ENCODE results near the gene HSPA2.
"Not testable (repeated sequence)": the region's sequence is repeated elsewhere in the genome, so short reads cannot be mapped to it uniquely, and the experiment has no call there.

The HSPA2 gene

GRCh38 chr14:64515053-64515452, 25.5 kb upstream of the HSPA2 start:
- no peak for DNase-seq (ENCODE audit: low read depth in 2 of 2)

DNA sequence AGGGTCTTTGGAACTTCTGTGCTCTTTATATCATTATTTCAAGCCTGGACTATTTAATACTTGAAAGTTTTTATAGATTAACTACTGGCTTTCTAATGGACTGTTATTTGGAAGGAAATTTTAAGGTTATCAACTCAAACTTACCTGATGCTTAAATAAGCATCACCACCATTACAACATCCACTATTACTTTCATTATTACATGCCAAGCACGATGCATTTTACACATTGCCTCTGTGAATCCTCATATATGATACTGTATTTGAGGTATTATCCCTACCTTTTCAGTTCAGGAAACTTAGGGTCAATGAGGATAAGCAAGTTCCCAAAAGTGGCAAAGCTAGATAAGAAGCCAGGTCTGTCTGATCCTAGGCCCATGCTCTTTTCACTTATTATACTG, 23.6 kb upstream of the HSPA2 start:
- no peak for DNase-seq (ENCODE audit: low read depth in 2 of 2)

GRCh38 chr14:64517667-64518066, 22.9 kb upstream of the HSPA2 start:
- not testable (repeated sequence) for DNase-seq (ENCODE audit: low read depth in 2 of 2)

DNA sequence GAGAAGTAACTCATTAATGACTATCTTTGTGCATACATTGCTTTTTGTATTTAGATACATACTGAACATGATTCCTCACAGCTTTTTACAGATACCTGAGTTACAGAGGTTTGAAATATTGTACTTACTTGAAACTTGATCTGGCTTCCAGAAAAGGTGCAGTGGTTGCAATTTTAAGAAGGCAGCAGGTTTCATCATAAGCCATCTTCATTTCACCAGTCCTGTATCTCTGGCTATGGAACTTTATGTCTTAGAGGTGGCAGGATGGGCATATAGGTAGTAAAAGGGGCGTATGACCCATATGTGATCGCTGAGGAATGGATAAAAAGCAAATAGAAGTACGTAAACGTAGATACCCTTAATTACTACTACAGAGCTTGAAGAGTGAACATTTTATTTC, 22.3 kb upstream of the HSPA2 start:
- DNase-seq (ENCODE audit: low read depth in 2 of 2): no peak

- DNase-seq (ENCODE audit: low read depth in 2 of 2): no peak
Measured at GRCh38 chr14:64520699-64521098, 19.8 kb upstream of the HSPA2 start.

DNA sequence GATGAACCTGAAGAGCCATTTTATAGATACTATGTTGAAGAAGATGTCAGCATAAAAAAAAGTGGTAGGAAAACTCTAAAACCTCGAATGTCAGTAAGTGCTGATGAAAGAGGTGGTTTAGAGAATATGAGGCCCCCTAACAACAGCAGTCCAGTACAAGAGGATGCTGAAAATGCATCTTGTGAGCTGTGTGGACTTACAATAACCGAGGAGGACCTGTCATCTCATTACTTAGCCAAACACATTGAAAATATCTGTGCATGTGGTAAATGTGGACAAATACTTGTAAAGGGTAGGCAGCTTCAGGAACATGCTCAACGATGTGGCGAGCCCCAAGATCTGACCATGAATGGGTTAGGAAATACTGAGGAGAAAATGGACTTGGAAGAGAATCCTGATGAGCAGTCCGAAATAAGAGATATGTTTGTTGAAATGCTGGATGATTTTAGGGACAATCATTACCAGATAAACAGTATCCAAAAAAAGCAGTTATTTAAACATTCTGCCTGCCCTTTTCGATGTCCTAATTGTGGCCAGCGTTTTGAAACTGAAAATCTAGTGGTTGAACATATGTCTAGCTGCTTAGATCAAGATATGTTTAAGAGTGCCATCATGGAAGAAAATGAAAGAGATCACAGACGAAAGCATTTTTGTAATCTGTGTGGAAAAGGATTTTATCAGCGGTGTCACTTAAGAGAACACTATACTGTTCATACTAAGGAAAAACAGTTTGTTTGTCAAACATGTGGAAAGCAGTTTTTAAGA, 17.8 kb upstream of the HSPA2 start:
- no peak for DNase-seq (ENCODE audit: low read depth in 2 of 2)

DNA sequence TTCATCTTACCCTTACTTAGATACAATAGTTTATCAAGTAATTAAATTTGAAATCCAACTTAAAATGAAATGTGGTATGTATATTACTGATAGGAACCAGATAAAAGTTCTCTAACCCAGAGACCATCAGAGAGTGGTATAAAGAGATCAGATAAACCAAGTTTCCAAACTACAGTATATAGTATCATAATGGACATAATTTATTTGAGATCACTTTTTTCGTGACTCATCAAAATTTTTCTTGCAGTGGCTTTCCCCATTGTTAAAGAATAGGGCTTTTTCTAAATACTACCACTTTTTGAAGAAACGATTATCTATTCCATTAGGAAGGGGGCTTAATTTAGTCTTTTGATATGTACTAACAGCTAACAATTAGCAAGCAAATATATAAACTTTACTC, 15.2 kb upstream of the HSPA2 start:
- no peak for DNase-seq (ENCODE audit: low read depth in 2 of 2)

- no peak for DNase-seq (ENCODE audit: low read depth in 2 of 2)
Measured at GRCh38 chr14:64531567-64531966, 9.0 kb upstream of the HSPA2 start.

DNA sequence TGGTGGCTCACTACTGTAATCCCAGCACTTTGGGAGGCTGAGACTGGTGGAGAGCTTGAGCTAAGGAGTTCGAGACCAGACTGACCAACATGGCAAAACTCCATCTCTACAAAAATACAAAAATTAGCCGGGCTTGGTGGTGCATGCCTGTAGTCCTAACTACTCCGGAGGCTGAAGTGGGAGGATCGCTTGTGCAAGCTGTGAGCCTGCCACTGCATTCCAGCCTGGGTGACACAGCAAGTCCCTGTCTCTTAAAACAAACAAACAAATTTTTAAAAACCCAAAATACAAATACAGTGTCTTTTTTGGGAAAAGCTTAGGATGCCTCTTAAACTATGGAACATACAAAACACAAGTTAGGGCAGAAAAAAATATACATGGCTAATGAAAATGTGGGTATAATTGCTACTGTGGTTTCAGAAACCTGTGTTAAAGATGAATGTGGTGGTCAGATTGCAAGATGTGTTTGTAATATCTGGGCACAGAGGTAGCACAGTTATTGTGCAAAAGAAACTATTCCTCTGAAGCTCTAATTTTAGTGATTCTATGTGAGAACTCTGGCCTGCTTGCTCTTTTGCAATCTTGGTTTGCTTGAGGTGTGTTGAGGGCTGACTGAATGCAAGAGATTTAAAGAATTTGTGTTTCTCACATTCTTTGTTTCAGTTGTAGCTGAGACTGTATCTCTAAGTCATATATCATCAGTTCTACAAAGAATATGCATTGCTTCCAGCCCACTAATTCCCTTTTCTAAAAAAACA, 3.9 kb upstream of the HSPA2 start:
- no peak for DNase-seq (ENCODE audit: low read depth in 2 of 2)

DNA sequence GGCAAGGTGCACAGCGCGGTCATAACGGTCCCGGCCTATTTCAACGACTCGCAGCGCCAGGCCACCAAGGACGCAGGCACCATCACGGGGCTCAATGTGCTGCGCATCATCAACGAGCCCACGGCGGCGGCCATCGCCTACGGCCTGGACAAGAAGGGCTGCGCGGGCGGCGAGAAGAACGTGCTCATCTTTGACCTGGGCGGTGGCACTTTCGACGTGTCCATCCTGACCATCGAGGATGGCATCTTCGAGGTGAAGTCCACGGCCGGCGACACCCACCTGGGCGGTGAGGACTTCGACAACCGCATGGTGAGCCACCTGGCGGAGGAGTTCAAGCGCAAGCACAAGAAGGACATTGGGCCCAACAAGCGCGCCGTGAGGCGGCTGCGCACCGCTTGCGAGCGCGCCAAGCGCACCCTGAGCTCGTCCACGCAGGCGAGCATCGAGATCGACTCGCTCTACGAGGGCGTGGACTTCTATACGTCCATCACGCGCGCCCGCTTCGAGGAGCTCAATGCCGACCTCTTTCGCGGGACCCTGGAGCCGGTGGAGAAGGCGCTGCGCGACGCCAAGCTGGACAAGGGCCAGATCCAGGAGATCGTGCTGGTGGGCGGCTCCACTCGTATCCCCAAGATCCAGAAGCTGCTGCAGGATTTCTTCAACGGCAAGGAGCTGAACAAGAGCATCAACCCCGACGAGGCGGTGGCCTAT, 875 bp downstream of the HSPA2 start:
- no peak for DNase-seq (ENCODE audit: low read depth in 2 of 2)

- no peak for DNase-seq (ENCODE audit: low read depth in 2 of 2)
Measured at GRCh38 chr14:64541972-64542835, 1.7 kb downstream of the HSPA2 start.

DNA sequence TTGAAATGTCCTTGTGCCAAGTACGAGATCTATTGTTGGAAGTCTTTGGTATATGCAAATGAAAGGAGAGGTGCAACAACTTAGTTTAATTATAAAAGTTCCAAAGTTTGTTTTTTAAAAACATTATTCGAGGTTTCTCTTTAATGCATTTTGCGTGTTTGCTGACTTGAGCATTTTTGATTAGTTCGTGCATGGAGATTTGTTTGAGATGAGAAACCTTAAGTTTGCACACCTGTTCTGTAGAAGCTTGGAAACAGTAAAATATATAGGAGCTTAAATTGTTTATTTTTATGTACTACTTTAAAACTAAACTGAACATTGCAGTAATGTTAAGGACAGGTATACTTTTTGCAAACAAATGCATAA, 2.3 kb downstream of the HSPA2 start:
- no peak for DNase-seq (ENCODE audit: low read depth in 2 of 2)

DNA sequence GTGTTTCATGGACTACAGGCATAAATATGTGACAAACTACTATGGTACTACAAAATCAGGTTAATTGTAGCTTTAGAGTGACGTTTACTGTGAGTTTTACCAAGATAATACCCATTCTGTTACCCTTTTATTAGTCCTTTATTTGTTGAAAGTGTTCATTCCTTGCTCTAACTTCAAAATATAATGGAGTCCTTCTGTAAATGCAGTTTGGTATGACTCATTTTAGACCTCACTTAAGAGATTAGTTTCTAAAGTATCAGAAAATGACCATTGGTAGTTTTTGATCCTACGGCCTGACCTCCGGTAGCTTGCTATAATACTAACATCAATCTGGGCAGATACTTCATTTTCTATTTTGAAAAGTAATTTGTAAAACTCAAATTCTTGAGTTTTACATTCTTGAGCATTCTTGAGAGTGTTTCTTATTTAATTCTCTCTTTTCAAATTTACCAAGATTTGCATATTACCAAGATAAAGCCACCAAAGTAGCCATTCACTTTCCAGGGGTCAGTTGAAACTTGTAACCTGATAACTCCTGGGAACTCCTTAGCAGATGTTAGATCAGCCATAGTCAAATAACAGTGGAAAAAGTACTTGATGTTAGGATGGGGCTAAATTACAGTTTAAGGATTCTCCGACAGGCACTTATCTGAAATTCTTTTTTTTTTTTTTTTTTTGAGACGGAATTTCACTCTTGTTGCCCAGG, 4.2 kb downstream of the HSPA2 start:
- DNase-seq (ENCODE audit: low read depth in 2 of 2): no peak

GRCh38 chr14:64549016-64549415, 8.5 kb downstream of the HSPA2 start:
- no peak for DNase-seq (ENCODE audit: low read depth in 2 of 2)

DNA sequence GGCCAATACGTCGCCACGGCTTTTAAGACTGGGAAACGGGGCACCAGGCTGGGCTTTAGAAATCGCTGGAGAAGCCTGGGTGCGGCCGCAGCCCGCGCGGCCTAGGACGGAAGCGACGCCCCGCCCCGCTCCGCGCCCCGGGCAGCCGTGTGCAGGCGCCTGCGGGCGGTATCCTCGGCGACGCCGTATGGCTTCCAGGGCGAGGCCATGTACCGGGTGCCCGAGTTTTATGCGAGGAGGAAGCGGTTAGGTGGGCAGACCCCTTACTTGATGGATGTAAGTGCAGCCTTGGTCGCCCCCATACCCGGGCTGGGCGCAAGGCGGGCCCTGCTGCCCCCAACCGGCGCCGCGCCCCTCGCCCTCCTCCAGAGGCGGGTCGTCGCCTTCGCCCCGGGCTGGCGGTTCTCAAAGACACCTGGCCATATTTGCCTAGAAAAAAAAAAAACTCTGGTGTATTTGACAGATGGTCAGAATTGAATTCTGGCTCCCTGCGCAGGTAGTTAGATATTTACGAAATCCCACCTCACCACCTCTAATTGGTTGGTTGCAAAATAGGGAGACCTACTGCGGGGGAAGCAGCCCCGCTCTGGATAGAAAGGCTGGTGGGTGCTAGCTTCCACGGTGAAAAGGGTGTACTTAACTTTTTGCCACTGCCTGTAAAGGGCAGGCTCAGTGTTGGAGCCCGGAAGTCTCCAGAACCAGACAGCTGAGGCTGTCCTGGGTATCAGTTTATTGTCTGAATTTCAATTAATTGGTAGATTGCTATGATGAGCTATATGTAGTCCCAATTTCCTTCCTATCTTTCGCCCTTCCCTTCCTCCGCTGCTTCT, 9.5 kb downstream of the HSPA2 start, which contains the start of gene PPP1R36:
TSS of gene PPP1R36 (plus strand) at position 171 of the 830 bp plus-strand sequence. CDS start at position 208, 37 bp downstream.
- DNase-seq (ENCODE audit: low read depth in 2 of 2): no peak

GRCh38 chr14:64550621-64551333, 10.2 kb downstream of the HSPA2 start:
- no peak for DNase-seq (ENCODE audit: low read depth in 2 of 2)

GRCh38 chr14:64554556-64554955, 14.0 kb downstream of the HSPA2 start:
- no peak for DNase-seq (ENCODE audit: low read depth in 2 of 2)

- no peak for DNase-seq (ENCODE audit: low read depth in 2 of 2)
Measured at GRCh38 chr14:64556526-64556925, 16.0 kb downstream of the HSPA2 start.

DNA sequence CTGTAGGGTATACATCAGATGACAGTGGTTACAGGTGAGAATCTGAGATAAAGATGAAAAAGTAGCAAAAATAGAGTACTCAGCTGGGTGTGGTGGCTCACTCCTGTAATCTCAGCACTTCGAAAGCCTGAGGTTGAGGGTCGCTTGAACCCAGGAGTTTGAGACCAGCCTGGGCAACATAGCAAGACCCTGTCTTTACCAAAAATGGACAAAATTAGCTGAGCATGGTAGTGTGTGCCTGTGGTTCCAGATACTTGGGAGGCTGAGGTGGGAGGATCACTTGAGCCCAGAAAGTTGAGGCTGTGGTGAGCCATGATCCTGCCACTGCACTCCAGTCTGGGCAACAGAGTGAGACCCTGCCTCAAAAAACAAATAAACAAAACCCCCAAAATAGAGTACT, 17.7 kb downstream of the HSPA2 start:
- not testable (repeated sequence) for DNase-seq (ENCODE audit: low read depth in 2 of 2)

All from activated CD8-positive, alpha-beta memory T cell treated with anti-CD3 and anti-CD28 coated beads for 4 hours (primary cell).